ENCODE results near the gene HAUS7. TPM values are rescaled to one million over a fixed set of nuclear protein-coding genes. Genes with fewer than 3 reads are reported as not detected.

The HAUS7 gene
- polyA plus RNA-seq, 6 donors from 2014 or later: 16.0 to 30.6 (median 19.3) TPM

GRCh38 chrX:153469811-153470410, 465 bp downstream of the HAUS7 start:
- Mint-ChIP-seq H3K4me1 (peaks cover 6 to 22% (median 13%) of the 10 kb centered on the region in 3 donors), H3K4me3 (peak overlapping the region; percentile 74 to 92 (median 84)), H3K27ac (peak overlapping the region in 1 of 6 donors; percentile 70), H3K27me3 (no peaks in the 10 kb centered on the region), H3K9me3 (peaks cover 0 to 1% (median 0%) of the 10 kb centered on the region in 7 donors), H3K36me3 (peaks cover 0 to 7% of the 10 kb centered on the region in 2 donors)
- ATAC-seq (ENCODE audit: low read depth in 2 of 2) (peak; percentile 46 to 51), DNase-seq (no peak)

DNA sequence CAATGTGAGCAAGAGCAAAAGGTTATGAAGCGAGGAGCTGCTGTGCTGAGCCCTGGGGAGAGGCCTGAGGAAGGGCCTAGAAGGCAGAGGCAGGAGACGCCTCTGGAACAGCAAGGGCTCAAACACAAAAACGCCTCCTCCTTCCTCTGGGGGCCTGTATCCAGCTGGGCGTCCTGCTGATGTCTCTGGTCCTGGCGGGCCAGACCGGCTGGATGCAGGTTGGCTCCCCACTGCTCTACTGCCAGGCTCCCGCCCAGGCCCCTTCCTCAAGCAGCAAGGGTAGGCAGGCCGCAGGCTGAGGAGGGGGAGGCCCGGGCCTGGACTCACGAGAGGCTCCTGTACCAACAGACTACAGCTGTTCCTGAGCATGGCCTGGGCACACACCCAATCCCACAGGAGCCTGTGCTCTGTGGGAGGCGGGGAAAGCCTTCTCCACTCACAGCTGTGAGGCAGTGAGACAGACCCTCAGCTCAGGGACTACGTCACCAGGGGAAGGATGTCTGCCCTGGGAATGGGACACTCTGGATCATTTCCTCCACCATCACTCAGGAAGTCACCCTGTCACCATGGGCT, 2.3 kb downstream of the HAUS7 start:
- H3K4me3 Mint-ChIP-seq: peak overlapping the region in 3 of 8 donors; percentile 12 to 80 (median 72)
- ATAC-seq (ENCODE audit: low read depth in 2 of 2): no peak
- H3K4me1 Mint-ChIP-seq: peaks cover 12 to 25% (median 14%) of the 10 kb centered on the region in 3 donors
- H3K9me3 Mint-ChIP-seq: peaks cover 0 to 1% (median 0%) of the 10 kb centered on the region in 7 donors
- H3K27ac Mint-ChIP-seq: peak overlapping the region in 2 of 6 donors; percentile 30 to 66
- H3K27me3 Mint-ChIP-seq: no peaks in the 10 kb centered on the region
- no peak for DNase-seq
- peaks cover 0 to 7% of the 10 kb centered on the region in 2 donors for H3K36me3 Mint-ChIP-seq

- ATAC-seq (ENCODE audit: low read depth in 2 of 2): no peak
- peaks cover 12 to 22% (median 14%) of the 10 kb centered on the region in 3 donors for H3K4me1 Mint-ChIP-seq
- DNase-seq: no peak
- H3K9me3 Mint-ChIP-seq: no peaks in the 10 kb centered on the region
- no peak overlapping the region for H3K27ac Mint-ChIP-seq
- H3K27me3 Mint-ChIP-seq: no peaks in the 10 kb centered on the region
- no peak overlapping the region for H3K4me3 Mint-ChIP-seq
- H3K36me3 Mint-ChIP-seq: peaks cover 4 to 7% of the 10 kb centered on the region in 2 donors
These were observed 4.5 kb downstream of the HAUS7 start for GRCh38 chrX:153465691-153466380.

- Mint-ChIP-seq H3K9me3 (no peaks in the 10 kb centered on the region), H3K27me3 (no peaks in the 10 kb centered on the region), H3K4me3 (no peak overlapping the region), H3K36me3 (peaks cover 4 to 7% of the 10 kb centered on the region in 2 donors), H3K27ac (no peak overlapping the region), H3K4me1 (peaks cover 10 to 16% (median 12%) of the 10 kb centered on the region in 3 donors)
- ATAC-seq (ENCODE audit: low read depth in 2 of 2) (no peak), DNase-seq (no peak)
These were observed 6.3 kb downstream of the HAUS7 start for GRCh38 chrX:153464116-153464515.

DNA sequence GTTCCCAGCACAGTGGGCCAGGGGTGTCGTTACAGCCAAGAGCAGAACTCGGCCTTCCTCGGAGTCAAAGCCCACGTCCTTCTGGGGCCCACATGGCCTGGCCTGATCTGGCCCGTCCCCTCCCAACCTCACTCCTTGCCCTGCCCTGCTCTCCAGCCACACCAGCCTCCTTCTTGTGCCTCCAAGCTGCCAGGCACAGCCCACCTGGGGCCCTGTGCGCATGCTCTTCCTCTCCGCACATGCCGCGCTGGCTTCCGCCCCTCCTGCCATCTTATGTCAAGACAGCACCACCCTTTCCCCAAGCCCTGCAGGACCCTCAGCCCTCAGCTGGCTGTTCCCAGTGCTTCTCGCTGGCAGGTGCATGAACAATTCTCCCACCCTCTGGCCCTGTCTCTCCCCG, 6.8 kb downstream of the HAUS7 start:
- Mint-ChIP-seq H3K4me3 (no peak overlapping the region), H3K27ac (peak overlapping the region in 1 of 6 donors; percentile 37), H3K4me1 (peaks cover 10 to 13% (median 12%) of the 10 kb centered on the region in 3 donors), H3K9me3 (no peaks in the 10 kb centered on the region), H3K27me3 (no peaks in the 10 kb centered on the region), H3K36me3 (peaks cover 4 to 7% of the 10 kb centered on the region in 2 donors)
- DNase-seq (no peak), ATAC-seq (ENCODE audit: low read depth in 2 of 2) (no peak)

DNA sequence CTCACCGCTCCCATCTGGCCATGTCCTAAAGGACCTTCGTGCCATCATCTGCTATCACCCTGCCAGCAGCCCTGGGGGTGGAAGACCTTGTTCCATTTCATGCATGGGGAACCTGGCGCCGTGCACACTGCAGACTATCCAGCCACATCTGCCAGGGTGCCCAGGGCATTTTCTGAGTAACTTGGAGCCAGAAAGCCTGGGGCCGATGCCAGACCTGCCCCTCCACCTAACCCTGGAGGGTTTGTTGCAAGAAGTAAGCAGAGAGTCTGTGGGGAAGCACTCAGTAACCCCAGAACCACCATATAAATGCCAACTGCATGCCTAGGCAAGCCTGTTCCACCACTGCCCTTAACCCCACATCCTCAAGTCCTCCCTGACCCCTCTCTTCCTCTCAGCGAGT, 7.3 kb downstream of the HAUS7 start:
- peaks cover 10 to 13% (median 12%) of the 10 kb centered on the region in 3 donors for H3K4me1 Mint-ChIP-seq
- H3K4me3 Mint-ChIP-seq: no peak overlapping the region
- DNase-seq: no peak
- H3K36me3 Mint-ChIP-seq: peaks cover 4 to 7% of the 10 kb centered on the region in 2 donors
- H3K27ac Mint-ChIP-seq: peak overlapping the region in 1 of 6 donors; percentile 37
- H3K27me3 Mint-ChIP-seq: no peaks in the 10 kb centered on the region
- H3K9me3 Mint-ChIP-seq: no peaks in the 10 kb centered on the region
- no peak for ATAC-seq (ENCODE audit: low read depth in 2 of 2)

GRCh38 chrX:153462291-153462690, 8.1 kb downstream of the HAUS7 start:
- H3K4me3 Mint-ChIP-seq: no peak overlapping the region
- H3K4me1 Mint-ChIP-seq: peaks cover 6 to 8% (median 6%) of the 10 kb centered on the region in 3 donors
- H3K27ac Mint-ChIP-seq: no peak overlapping the region
- H3K9me3 Mint-ChIP-seq: no peaks in the 10 kb centered on the region
- ATAC-seq (ENCODE audit: low read depth in 2 of 2): no peak
- H3K36me3 Mint-ChIP-seq: peaks cover 2 to 4% of the 10 kb centered on the region in 2 donors
- no peak for DNase-seq
- H3K27me3 Mint-ChIP-seq: no peaks in the 10 kb centered on the region

- H3K4me3 Mint-ChIP-seq: no peak overlapping the region
- ATAC-seq (ENCODE audit: low read depth in 2 of 2): peak; percentile 28 to 54
- H3K9me3 Mint-ChIP-seq: no peaks in the 10 kb centered on the region
- H3K27ac Mint-ChIP-seq: no peak overlapping the region
- no peaks in the 10 kb centered on the region for H3K27me3 Mint-ChIP-seq
- peaks cover 4 to 7% (median 6%) of the 10 kb centered on the region in 3 donors for H3K4me1 Mint-ChIP-seq
- H3K36me3 Mint-ChIP-seq: peaks cover 0 to 4% of the 10 kb centered on the region in 2 donors
- peak; percentile 18 for DNase-seq
These were observed 9.6 kb downstream of the HAUS7 start for GRCh38 chrX:153460826-153461225.

GRCh38 chrX:153459986-153460385, 10.4 kb downstream of the HAUS7 start:
- H3K4me1 Mint-ChIP-seq: peaks cover 4 to 7% (median 6%) of the 10 kb centered on the region in 3 donors
- H3K27me3 Mint-ChIP-seq: no peaks in the 10 kb centered on the region
- no peak overlapping the region for H3K4me3 Mint-ChIP-seq
- ATAC-seq (ENCODE audit: low read depth in 2 of 2): no peak
- H3K9me3 Mint-ChIP-seq: no peaks in the 10 kb centered on the region
- peaks cover 0 to 4% of the 10 kb centered on the region in 2 donors for H3K36me3 Mint-ChIP-seq
- DNase-seq: no peak
- no peak overlapping the region for H3K27ac Mint-ChIP-seq

GRCh38 chrX:153458476-153458875, 11.9 kb downstream of the HAUS7 start:
- H3K4me1 Mint-ChIP-seq: no peaks in the 10 kb centered on the region
- DNase-seq: no peak

GRCh38 chrX:153457827-153458466, 12.4 kb downstream of the HAUS7 start:
- H3K4me1 Mint-ChIP-seq: no peaks in the 10 kb centered on the region
- DNase-seq (no peak), ATAC-seq (ENCODE audit: low read depth in 2 of 2) (no peak)
- H3K4me3 Mint-ChIP-seq: no peak overlapping the region
- H3K27ac Mint-ChIP-seq: no peak overlapping the region
- peaks cover 0 to 4% of the 10 kb centered on the region in 2 donors for H3K36me3 Mint-ChIP-seq
- H3K9me3 Mint-ChIP-seq: no peaks in the 10 kb centered on the region
- H3K27me3 Mint-ChIP-seq: no peaks in the 10 kb centered on the region

More at GRCh38 chrX:153458476-153458875, 11.9 kb downstream of the HAUS7 start:
- peaks cover 0 to 4% of the 10 kb centered on the region in 2 donors for H3K36me3 Mint-ChIP-seq
- no peak overlapping the region for H3K4me3 Mint-ChIP-seq
- ATAC-seq (ENCODE audit: low read depth in 2 of 2): no peak
- no peaks in the 10 kb centered on the region for H3K9me3 Mint-ChIP-seq
- no peaks in the 10 kb centered on the region for H3K27me3 Mint-ChIP-seq
- no peak overlapping the region for H3K27ac Mint-ChIP-seq

DNA sequence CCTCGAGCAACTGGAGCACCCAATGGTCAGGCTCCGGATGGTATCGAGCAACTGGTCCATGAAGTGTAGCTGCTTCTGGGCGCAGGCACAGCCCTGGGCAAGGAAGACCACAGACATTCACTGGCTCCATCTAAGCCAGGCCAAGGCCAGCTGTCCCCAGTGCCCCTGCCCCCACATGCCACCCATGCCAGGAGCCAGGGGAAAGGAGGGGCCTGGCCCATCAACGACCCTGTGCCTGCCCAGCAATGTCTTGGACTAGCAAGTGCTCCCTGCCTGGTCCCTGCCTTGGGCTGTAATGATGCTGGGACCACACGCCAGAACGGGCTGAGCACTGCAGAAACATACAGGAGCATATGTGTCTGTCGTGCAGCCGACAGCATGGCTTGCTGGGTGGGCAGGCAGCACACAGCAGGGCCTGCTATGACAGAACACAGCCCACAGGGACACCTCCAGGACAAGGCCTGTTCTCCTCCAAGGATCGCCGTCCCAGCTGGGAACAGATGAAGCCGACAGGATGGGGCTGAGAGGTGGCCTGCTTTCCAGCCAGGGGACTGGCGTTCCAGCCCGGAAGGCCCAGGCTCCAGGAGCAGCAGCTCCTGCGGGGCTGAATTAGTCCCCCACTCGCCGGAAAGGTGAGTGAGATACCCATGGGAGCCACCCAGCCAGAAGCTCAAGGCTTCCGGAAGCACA, 13.1 kb downstream of the HAUS7 start:
- no peaks in the 10 kb centered on the region for H3K27me3 Mint-ChIP-seq
- ATAC-seq (ENCODE audit: low read depth in 2 of 2) (no peak), DNase-seq (no peak)
- H3K27ac Mint-ChIP-seq: no peak overlapping the region
- no peaks in the 10 kb centered on the region for H3K4me1 Mint-ChIP-seq
- no peak overlapping the region for H3K4me3 Mint-ChIP-seq
- peaks cover 0 to 4% of the 10 kb centered on the region in 2 donors for H3K36me3 Mint-ChIP-seq
- H3K9me3 Mint-ChIP-seq: no peaks in the 10 kb centered on the region

DNA sequence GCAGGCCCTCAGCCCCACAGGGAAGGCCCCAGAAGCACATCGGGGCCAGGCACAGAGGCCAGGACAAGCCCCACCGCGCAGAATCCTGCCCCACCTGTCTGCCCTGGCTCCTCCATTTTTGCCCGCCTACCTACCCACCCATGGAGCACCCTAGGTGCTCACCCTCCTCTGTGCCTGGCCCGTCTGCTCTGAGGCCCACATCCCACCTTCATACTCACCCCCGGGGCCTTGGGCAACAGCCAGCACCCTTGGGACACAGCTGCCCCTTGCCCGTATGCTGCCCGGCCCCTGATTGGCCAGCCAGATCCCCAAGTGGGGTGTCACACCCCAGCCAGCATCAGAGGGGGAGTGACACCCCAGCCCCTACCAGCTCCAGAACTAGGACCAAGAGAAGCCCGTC, 13.7 kb downstream of the HAUS7 start:
- no peak overlapping the region for H3K27ac Mint-ChIP-seq
- no peak for DNase-seq
- H3K4me3 Mint-ChIP-seq: no peak overlapping the region
- peaks cover 0 to 3% of the 10 kb centered on the region in 2 donors for H3K36me3 Mint-ChIP-seq
- ATAC-seq (ENCODE audit: low read depth in 2 of 2): no peak
- no peaks in the 10 kb centered on the region for H3K27me3 Mint-ChIP-seq
- H3K9me3 Mint-ChIP-seq: no peaks in the 10 kb centered on the region
- no peaks in the 10 kb centered on the region for H3K4me1 Mint-ChIP-seq

Measured in naive B cell (primary cell).